ENCODE measurements around the gene ARHGAP45.
"Not testable (repeated sequence)": the region's sequence is repeated elsewhere in the genome, so short reads cannot be mapped to it uniquely, and the experiment has no call there.

GRCh38 chr19:1114728-1115127 lies 47.8 kb downstream of the ARHGAP45 start:
- TF ChIP-seq, protein P1, sequence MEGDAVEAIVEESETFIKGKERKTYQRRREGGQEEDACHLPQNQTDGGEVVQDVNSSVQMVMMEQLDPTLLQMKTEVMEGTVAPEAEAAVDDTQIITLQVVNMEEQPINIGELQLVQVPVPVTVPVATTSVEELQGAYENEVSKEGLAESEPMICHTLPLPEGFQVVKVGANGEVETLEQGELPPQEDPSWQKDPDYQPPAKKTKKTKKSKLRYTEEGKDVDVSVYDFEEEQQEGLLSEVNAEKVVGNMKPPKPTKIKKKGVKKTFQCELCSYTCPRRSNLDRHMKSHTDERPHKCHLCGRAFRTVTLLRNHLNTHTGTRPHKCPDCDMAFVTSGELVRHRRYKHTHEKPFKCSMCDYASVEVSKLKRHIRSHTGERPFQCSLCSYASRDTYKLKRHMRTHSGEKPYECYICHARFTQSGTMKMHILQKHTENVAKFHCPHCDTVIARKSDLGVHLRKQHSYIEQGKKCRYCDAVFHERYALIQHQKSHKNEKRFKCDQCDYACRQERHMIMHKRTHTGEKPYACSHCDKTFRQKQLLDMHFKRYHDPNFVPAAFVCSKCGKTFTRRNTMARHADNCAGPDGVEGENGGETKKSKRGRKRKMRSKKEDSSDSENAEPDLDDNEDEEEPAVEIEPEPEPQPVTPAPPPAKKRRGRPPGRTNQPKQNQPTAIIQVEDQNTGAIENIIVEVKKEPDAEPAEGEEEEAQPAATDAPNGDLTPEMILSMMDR (IDR thresholded peaks at IDR 0.05): not testable (repeated sequence)
- not testable (repeated sequence) for TF ChIP-seq POLR2A (IDR thresholded peaks at IDR 0.05)

Data from right lobe of liver (tissue), 4 donors.